BLaER1 (cell line): ENCODE data around the gene RAB25.

Experiments
- H3K27ac ChIP-seq: shearing (Covaris generic); formaldehyde crosslinking; 2 replicates; pipeline ENCODE4 v1.8.1; 2022
- H3K27me3 ChIP-seq: shearing (Covaris generic); formaldehyde crosslinking; 2 replicates; pipeline ENCODE4 v1.8.1; 2022
- H3K36me3 ChIP-seq: shearing (Covaris generic); formaldehyde crosslinking; 2 replicates; pipeline ENCODE4 v1.8.1; 2022
- H3K4me1 ChIP-seq: shearing (Covaris generic); formaldehyde crosslinking; 2 replicates; pipeline ENCODE4 v1.8.1; 2022
- H3K4me2 ChIP-seq: shearing (Covaris generic); formaldehyde crosslinking; 2 replicates; pipeline ENCODE4 v1.8.1; 2022
- H3K4me3 ChIP-seq: shearing (Covaris generic); formaldehyde crosslinking; 2 replicates; pipeline ENCODE4 v1.8.1; 2022
- H3K9ac ChIP-seq: shearing (Covaris generic); formaldehyde crosslinking; 2 replicates; pipeline ENCODE4 v1.8.1; 2022
- H3K9me3 ChIP-seq: shearing (Covaris generic); formaldehyde crosslinking; 2 replicates; pipeline ENCODE4 v1.8.1; 2022
- H4K20me1 ChIP-seq: shearing (Covaris generic); formaldehyde crosslinking; 2 replicates; pipeline ENCODE4 v1.8.1; 2022
- Cebpa-rat ChIP-seq: shearing (Covaris generic); IDR thresholded peaks from 2 replicates; pipeline ENCODE4 v1.8.1; 2022

Gene RAB25

DNA sequence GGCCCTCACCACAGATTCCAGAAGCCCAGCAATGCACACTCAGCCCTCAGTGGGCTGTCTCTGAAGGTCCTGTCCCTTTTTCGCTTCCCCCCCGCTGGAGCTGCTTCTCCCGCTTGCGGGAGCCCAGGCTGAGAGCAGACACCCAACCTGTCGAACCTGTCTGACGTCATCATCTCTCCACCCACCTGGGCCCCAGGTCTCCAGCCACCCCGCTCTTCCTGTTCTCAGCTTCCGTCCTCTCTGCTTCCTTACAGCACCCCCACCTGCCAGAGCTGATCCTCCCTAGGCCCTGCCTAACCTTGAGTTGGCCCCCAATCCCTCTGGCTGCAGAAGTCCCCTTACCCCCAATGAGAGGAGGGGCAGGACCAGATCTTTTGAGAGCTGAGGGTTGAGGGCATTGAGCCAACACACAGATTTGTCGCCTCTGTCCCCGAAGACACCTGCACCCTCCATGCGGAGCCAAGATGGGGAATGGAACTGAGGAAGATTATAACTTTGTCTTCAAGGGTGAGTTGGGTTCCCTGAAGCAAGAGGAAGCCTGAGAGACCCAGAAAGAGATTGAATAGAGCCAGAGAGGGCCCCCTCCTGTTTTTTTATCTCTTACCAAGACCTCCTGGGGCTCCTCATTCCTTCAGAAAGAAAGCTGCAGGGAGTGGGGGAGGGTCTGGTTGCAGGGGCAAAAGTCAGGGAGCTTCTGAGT lies at the start of gene RAB25:
RAB25 (plus strand) TSS at position 224 of the 700 bp plus-strand sequence; CDS start at position 465, 241 bp downstream.
- Histone ChIP-seq H3K27ac (no peak within 1 kb of the TSS), H3K36me3 (peaks cover 17% of the 10 kb centered on the region), H3K4me1 (peaks cover 31% of the 10 kb centered on the region), H3K4me3 (no peak within 1 kb of the TSS), H4K20me1 (no peaks in the 10 kb centered on the region), H3K9ac (no peak within 1 kb of the TSS), H3K27me3 (no peaks in the 10 kb centered on the region), H3K4me2 (no peak within 1 kb of the TSS), H3K9me3 (no peaks in the 10 kb centered on the region)
- no peak for TF ChIP-seq Cebpa-rat

DNA sequence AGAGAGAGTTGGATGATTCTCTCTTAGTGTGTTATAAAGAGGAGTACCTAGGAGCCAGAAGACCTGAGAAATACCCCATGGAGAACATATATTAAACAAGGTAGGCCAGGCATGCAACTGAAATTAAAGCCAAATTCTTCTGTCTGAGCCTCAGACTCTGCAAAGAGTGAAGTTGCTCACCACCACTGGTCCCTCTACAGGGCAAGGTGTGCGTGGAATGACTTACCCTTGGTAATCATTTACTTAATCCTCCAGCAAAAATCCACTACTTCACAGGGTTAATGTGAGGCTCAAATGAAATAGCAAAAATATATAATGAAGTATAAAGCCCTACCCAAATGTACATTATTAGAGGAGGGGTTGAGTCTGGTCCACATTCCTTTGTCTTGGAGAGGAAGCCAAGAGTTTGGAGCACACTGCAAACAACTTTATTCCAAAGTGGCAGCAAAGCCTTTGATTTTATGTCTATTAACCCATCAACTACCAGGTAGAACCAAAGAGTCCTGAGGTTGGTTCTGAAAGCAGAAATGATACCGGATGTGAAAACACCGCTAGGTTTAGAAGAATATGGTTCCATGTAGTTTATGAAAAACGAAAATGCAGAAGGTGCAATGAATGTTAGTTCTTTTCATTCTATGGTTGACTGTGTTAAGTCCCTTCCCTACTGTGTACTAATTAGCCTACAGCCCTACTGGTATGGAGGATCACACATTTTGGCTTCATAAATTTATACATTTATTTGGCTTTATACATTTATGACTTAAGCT lies 48.7 kb upstream of the RAB25 start:
- TF ChIP-seq Cebpa-rat, result no peak
- H3K9me3 ChIP-seq, result no peaks in the 10 kb centered on the region
- no peak overlapping the region for H3K27ac ChIP-seq
- H4K20me1 ChIP-seq, result peaks cover 29% of the 10 kb centered on the region
- peaks cover 15% of the 10 kb centered on the region; the same call in 1 of the 2 replicates for H3K4me1 ChIP-seq
- peaks cover 94% of the 10 kb centered on the region for H3K36me3 ChIP-seq
- H3K27me3 ChIP-seq, result no peaks in the 10 kb centered on the region
- H3K9ac ChIP-seq, result no peak overlapping the region
- H3K4me2 ChIP-seq, result no peak overlapping the region
- no peak overlapping the region for H3K4me3 ChIP-seq

GRCh38 chr1:156014829-156015228 lies 46.1 kb upstream of the RAB25 start:
- H3K4me2 ChIP-seq, result no peak overlapping the region
- H3K4me3 ChIP-seq, result no peak overlapping the region
- no peak overlapping the region for H3K9ac ChIP-seq
- H4K20me1 ChIP-seq, result peaks cover 31% of the 10 kb centered on the region
- H3K27me3 ChIP-seq, result no peaks in the 10 kb centered on the region
- H3K27ac ChIP-seq, result no peak overlapping the region
- peaks cover 25% of the 10 kb centered on the region for H3K4me1 ChIP-seq
- peaks cover 97% of the 10 kb centered on the region for H3K36me3 ChIP-seq
- no peaks in the 10 kb centered on the region for H3K9me3 ChIP-seq
- no peak for TF ChIP-seq Cebpa-rat

- H4K20me1 ChIP-seq, result 0 out of 2 replicates have a peak, but pooled peaks cover 7% of the 10 kb centered on the region
- peak overlapping the region; percentile 90 for H3K4me2 ChIP-seq
- peaks cover 35% of the 10 kb centered on the region for H3K4me1 ChIP-seq
- H3K9me3 ChIP-seq, result no peaks in the 10 kb centered on the region
- H3K4me3 ChIP-seq, result peak overlapping the region; percentile 82
- peaks cover 46% of the 10 kb centered on the region for H3K36me3 ChIP-seq
- TF ChIP-seq Cebpa-rat, result no peak
- H3K27me3 ChIP-seq, result no peaks in the 10 kb centered on the region
- H3K27ac ChIP-seq, result peak overlapping the region; percentile 82
- H3K9ac ChIP-seq, result peak overlapping the region; percentile 86
These were observed 41.0 kb upstream of the RAB25 start for GRCh38 chr1:156019946-156020292.

DNA sequence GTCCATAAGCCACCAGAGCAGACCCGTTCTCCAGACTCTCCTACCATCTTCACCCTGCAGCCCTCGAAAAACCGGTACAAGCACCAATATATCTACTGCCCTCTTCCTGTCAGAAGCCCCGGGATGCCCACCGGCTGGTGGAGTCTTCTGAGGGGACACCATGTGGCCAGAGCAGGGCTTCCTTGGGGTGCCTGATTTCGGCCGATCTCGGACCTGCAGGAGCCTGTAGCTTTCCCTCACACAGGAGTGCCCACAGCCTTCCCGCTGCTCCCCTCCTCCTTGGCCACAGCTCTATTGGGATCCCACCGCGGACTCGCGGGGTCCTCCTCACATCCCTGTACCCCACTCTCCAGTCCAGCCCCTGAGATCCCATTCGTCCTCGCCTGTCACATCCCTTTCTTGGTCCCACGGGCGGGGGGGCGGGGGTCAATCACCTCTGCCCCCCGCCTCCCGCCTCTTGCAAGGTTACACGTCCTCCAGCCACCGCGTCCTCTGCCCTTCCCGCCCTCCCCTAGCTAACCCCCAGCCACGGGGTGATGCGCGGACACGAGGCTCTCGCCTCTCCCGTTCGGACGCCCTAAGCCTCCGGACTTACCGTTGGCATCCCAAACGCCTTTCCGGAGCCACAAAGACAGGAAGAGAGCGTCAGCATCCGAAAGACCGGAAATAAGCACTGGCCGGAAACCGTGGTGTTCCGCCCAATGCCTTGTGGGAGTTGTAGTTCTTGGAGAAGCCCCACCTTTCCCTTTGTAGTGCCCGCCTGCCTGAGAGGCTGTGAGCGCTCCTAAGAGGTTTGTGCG lies 40.5 kb upstream of the RAB25 start, which contains the start of gene SSR2:
SSR2 (minus strand) TSS at position 659 of the 800 bp plus-strand sequence. CDS start 784 bp downstream, outside the sequence.
- Histone ChIP-seq H3K36me3 (peaks cover 42% of the 10 kb centered on the region), H3K4me1 (peaks cover 35% of the 10 kb centered on the region), H3K9me3 (no peaks in the 10 kb centered on the region), H3K4me2 (peak within 1 kb of the TSS; percentile 90), H3K27me3 (no peaks in the 10 kb centered on the region), H3K9ac (peak within 1 kb of the TSS; percentile 86), H3K27ac (peak within 1 kb of the TSS; percentile 82), H4K20me1 (0 out of 2 replicates have a peak, but pooled peaks cover 6% of the 10 kb centered on the region), H3K4me3 (peak within 1 kb of the TSS; percentile 82)
- TF ChIP-seq Cebpa-rat, result no peak

DNA sequence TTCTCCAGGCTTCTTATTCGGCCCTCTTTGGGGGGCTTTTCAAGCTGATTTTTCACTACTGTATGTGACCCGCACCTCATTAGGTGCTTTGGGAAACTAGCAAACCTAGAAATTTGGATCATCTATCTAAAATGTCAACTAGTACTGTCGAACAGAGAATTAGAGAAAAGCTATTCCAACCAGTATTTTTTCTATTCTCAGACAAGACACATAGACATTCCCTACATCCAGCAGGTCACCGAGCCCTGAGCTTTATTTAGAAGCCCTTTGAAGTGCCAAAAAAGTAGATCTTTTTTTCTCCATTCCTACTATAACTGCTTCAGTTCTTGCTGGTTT lies 39.9 kb upstream of the RAB25 start:
- H3K9me3 ChIP-seq, result no peaks in the 10 kb centered on the region
- peak overlapping the region; percentile 86; the same call in 1 of the 2 replicates for H3K9ac ChIP-seq

DNA sequence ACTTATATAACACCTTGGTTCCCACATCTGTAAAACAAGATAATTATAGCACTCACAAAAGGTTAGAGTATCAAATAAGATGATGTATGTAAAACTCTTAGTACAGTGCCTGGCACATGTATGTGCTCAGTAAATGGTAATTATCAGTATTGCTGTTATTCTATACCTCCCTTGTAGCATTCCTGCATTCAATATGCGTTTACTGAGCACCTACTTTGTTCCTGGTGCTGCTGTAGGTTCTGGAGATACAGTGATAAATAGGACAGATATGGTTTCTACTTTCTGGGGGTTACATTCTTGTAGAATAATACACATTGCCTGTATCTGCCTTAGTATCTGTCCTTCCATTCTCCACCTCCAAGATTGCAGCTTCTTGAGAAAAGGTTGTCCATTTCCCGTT lies 39.0 kb upstream of the RAB25 start:
- Histone ChIP-seq H3K36me3 (peaks cover 29% of the 10 kb centered on the region), H4K20me1 (0 out of 2 replicates have a peak, but pooled peaks cover 6% of the 10 kb centered on the region), H3K9me3 (no peaks in the 10 kb centered on the region), H3K4me1 (peaks cover 23% of the 10 kb centered on the region), H3K9ac (no peak overlapping the region), H3K27me3 (no peaks in the 10 kb centered on the region), H3K4me2 (no peak overlapping the region), H3K27ac (no peak overlapping the region), H3K4me3 (no peak overlapping the region)
- no peak for TF ChIP-seq Cebpa-rat

More for the DNA sequence above, 39.9 kb upstream of the RAB25 start:
- peak overlapping the region; percentile 82 for H3K4me3 ChIP-seq
- no peak for TF ChIP-seq Cebpa-rat
- H3K36me3 ChIP-seq, result peaks cover 36% of the 10 kb centered on the region
- no peaks in the 10 kb centered on the region for H3K27me3 ChIP-seq
- peaks cover 32% of the 10 kb centered on the region for H3K4me1 ChIP-seq
- no peak overlapping the region; the same call in 1 of the 2 replicates for H3K27ac ChIP-seq
- H4K20me1 ChIP-seq, result 0 out of 2 replicates have a peak, but pooled peaks cover 6% of the 10 kb centered on the region
- H3K4me2 ChIP-seq, result peak overlapping the region; percentile 90

GRCh38 chr1:156024801-156025200 lies 36.2 kb upstream of the RAB25 start:
- H3K9ac ChIP-seq, result no peak overlapping the region
- no peak overlapping the region for H3K4me2 ChIP-seq
- TF ChIP-seq Cebpa-rat, result no peak
- H3K27ac ChIP-seq, result no peak overlapping the region
- H3K4me3 ChIP-seq, result no peak overlapping the region
- 0 out of 2 replicates have a peak, but pooled peaks cover 5% of the 10 kb centered on the region for H4K20me1 ChIP-seq
- H3K4me1 ChIP-seq, result peaks cover 11% of the 10 kb centered on the region
- H3K9me3 ChIP-seq, result no peaks in the 10 kb centered on the region
- H3K27me3 ChIP-seq, result no peaks in the 10 kb centered on the region
- 0 out of 2 replicates have a peak, but pooled peaks cover under 1% of the 10 kb centered on the region for H3K36me3 ChIP-seq

- Histone ChIP-seq H3K4me2 (no peak overlapping the region), H3K4me1 (peaks cover 6% of the 10 kb centered on the region; the same call in 1 of the 2 replicates), H3K9ac (no peak overlapping the region), H4K20me1 (no peaks in the 10 kb centered on the region), H3K36me3 (no peaks in the 10 kb centered on the region), H3K9me3 (no peaks in the 10 kb centered on the region), H3K27me3 (no peaks in the 10 kb centered on the region), H3K27ac (no peak overlapping the region), H3K4me3 (no peak overlapping the region)
- TF ChIP-seq Cebpa-rat, result no peak
These were observed 35.1 kb upstream of the RAB25 start for GRCh38 chr1:156025876-156026275.
